Measurements from ENCODE around the gene CFAP99. TPM values are rescaled to one million over a fixed set of nuclear protein-coding genes. Genes with fewer than 3 reads are reported as not detected.

The CFAP99 gene
- total and polyA plus RNA-seq, 2 of the 8 experiments (the other 6 are each of a cell fraction or from before 2014, with no cell fraction given), result not detected

DNA sequence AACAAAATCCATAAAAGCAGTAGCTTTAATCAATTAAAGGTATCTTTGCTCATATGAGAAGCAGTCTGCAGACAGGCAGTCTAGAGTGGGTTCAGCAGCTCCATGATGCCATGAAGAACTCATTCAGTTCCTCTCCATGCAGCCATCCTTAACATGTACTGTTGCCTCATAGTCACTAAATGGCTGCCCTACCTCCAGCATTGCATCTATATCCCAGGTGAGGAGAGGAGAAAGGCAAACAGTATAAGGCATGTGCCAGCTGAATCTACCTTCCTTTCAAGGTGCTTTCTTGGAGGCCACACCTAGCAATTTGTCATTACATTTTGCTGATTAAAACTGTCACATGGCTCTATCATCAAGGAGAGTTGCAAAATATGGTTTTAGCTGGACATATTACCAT is 13.2 kb downstream of the CFAP99 start:
- FAIRE-seq (no peak), DNase-seq (ENCODE audit: low read depth in 1 of 2, low spot score in 2 of 2) (no peak)
- Histone ChIP-seq H3K14ac (ENCODE audit: insufficient read length) (no peak overlapping the region), H2BK20ac (ENCODE audit: low read length) (no peak overlapping the region), H2BK120ac (replicated peaks; ENCODE audit: low read depth, low read length) (no peak overlapping the region), H4K5ac (ENCODE audit: insufficient read length, low read depth, low read length) (no peak overlapping the region), H2BK5ac (ENCODE audit: low read depth, low read length) (no peak overlapping the region), H3K9ac (replicated peaks in 1 of 4; ENCODE audit: extremely low read depth in 1 of 4, low read depth in 3 of 4, low read length in 3 of 4) (no peak overlapping the region; a peak in 1 of 7 replicates), H3K9me3 (ENCODE audit: insufficient read depth in 2 of 2, low read depth in 1 of 2, low read length in 1 of 2) (no peaks in the 10 kb centered on the region), H3K27me3 (replicated peaks in 1 of 4; ENCODE audit: control insufficient read depth in 3 of 4, extremely low read depth in 1 of 4, insufficient read depth in 3 of 4, low read length in 3 of 4) (no peaks in the 10 kb centered on the region), H3K18ac (ENCODE audit: extremely low read depth, low read length) (no peak overlapping the region), H2AFZ (ENCODE audit: low read length) (no peak overlapping the region), H3K4me2 (ENCODE audit: insufficient read depth in 1 of 2, low read depth in 2 of 2, low read length in 2 of 2) (no peak overlapping the region), H3K23me2 (ENCODE audit: low read depth, low read length) (no peaks in the 10 kb centered on the region), H2BK15ac (ENCODE audit: low read length) (no peak overlapping the region), H3K79me1 (ENCODE audit: low read depth, low read length) (no peaks in the 10 kb centered on the region), H4K20me1 (replicated peaks in 1 of 2; ENCODE audit: control insufficient read depth in 1 of 2, insufficient read depth in 2 of 2, low read length in 2 of 2) (no peaks in the 10 kb centered on the region), H3K79me2 (ENCODE audit: control insufficient read depth in 1 of 2, insufficient read depth in 2 of 2, low read length in 2 of 2) (no peaks in the 10 kb centered on the region), H3K36me3 (ENCODE audit: control insufficient read depth in 2 of 4, insufficient read depth in 4 of 4, low read length in 3 of 4) (no peaks in the 10 kb centered on the region), H3K27ac (ENCODE audit: low read depth, low read length) (no peak overlapping the region), H3K4me1 (replicated peaks in 1 of 4; ENCODE audit: control insufficient read depth in 3 of 4, insufficient read depth in 4 of 4, low read length in 3 of 4) (peaks cover 0 to 7% (median 0%) of the 10 kb centered on the region in 4 experiments; a peak in 4 of 7 replicates), H2BK12ac (ENCODE audit: low read depth, low read length) (no peak overlapping the region), H3K56ac (replicated peaks; ENCODE audit: insufficient read length, low read depth, low read length) (no peak overlapping the region), H3K4me3 (ENCODE audit: extremely low read depth in 1 of 4, insufficient read depth in 2 of 4, low read depth in 3 of 4, low read length in 4 of 4) (no peak overlapping the region), H3K4ac (replicated peaks; ENCODE audit: insufficient read length, low read depth, low read length) (no peak overlapping the region), H3K23ac (ENCODE audit: insufficient read length) (no peak overlapping the region), H2AK5ac (ENCODE audit: low read depth, low read length) (no peak overlapping the region), H4K8ac (ENCODE audit: extremely low read depth, insufficient read depth, low read length) (no peak overlapping the region), H4K91ac (replicated peaks; ENCODE audit: insufficient read length, low read length) (no peak overlapping the region)
- TF ChIP-seq TCF12 (IDR thresholded peaks at IDR 0.05; ENCODE audit: low read depth, low read length) (no peak), PHF8 (conservative IDR thresholded peaks at IDR 0.05; ENCODE audit: low read depth, low read length) (no peak), HDAC2 (IDR thresholded peaks at IDR 0.05; ENCODE audit: borderline replicate concordance in 1 of 2, low read depth in 2 of 2, low read length in 2 of 2) (0 out of 4 replicates have a peak, but pooled peaks of 1 of the 2 experiments have one; percentile 53), CHD2 (IDR thresholded peaks at IDR 0.05; ENCODE audit: low read length) (no peak), NANOG (IDR thresholded peaks at IDR 0.05; ENCODE audit: insufficient read depth, low read depth, low read length, poor library complexity, severe bottlenecking) (no peak), YY1 (IDR thresholded peaks at IDR 0.05; ENCODE audit: low read depth, low read length) (no peak), FOSL1 (IDR thresholded peaks at IDR 0.05; ENCODE audit: insufficient read depth, low read depth, low read length) (no peak), RFX5 (IDR thresholded peaks at IDR 0.05; ENCODE audit: borderline replicate concordance, low read depth, low read length) (no peak), CBX5 (IDR thresholded peaks at IDR 0.05; ENCODE audit: low read depth, low read length) (no peak), CHD1 (IDR thresholded peaks at IDR 0.05; ENCODE audit: low read depth, low read length) (no peak), KDM1A (IDR thresholded peaks at IDR 0.05; ENCODE audit: borderline replicate concordance, low read length) (peak; percentile 94), JUN (IDR thresholded peaks at IDR 0.05; ENCODE audit: low read depth, low read length) (no peak)
- CTCF ChIA-PET (ENCODE audit: partially characterized antibody), result interaction anchor here (0.8 to 3.8 kb wide), 6 partner anchors 10 to 212 kb away, joined by 3 to 19 read pairs (median 4); no protein-coding TSS in a partner anchor
- POLR2A ChIA-PET (ENCODE audit: partially characterized antibody), result interaction anchor here (1.1 kb wide), 1 partner anchor 13 kb away, joined by 3 read pairs; no protein-coding TSS in a partner anchor

Measured in H1 (cell line).